Esophagus squamous epithelium (tissue), 5 donors: ENCODE data around the gene LSP1. TPM values are rescaled to one million over a fixed set of nuclear protein-coding genes. Genes with fewer than 3 reads are reported as not detected.

ENCODE experiments used
- DNase-seq: peaks from one replicate; lab custom pipeline; 2025; lab: John Stamatoyannopoulos, UW
- H3K27ac ChIP-seq, 4 donors: fragments of 200-600 bp; sonication (generic); one replicate each; pipeline ENCODE4 v1.5.1; 2016 to 2019; ENCODE audit warnings: mild to moderate bottlenecking in 1 of 4
- H3K27me3 ChIP-seq, 4 donors: fragments of 200-600 bp; sonication (generic); 1 replicate in 3 of 4; 2 replicates in 1 of 4; pipeline versions ENCODE4 v1.5.1 to v1.6.0; 2017 to 2021; ENCODE audit warnings: antibody characterized with exemption in 1 of 4
- H3K36me3 ChIP-seq, 3 donors: fragments of 200-600 bp; sonication (generic); one replicate each; pipeline ENCODE4 v1.5.1; 2016 to 2019
- H3K4me1 ChIP-seq, 3 donors: fragments of 200-600 bp; sonication (generic); one replicate each; pipeline ENCODE4 v1.5.1; 2017 to 2019
- H3K4me3 ChIP-seq, 4 donors: fragments of 200-600 bp; sonication (generic); 1 replicate in 3 of 4; 2 replicates in 1 of 4; pipeline ENCODE4 v1.5.1; 2016 to 2019; ENCODE audit warnings: mild to moderate bottlenecking in 2 of 4, moderate library complexity in 1 of 4
- H3K9me3 ChIP-seq, 3 donors: fragments of 200-600 bp; sonication (generic); one replicate each; pipeline ENCODE4 v1.5.1; 2016 to 2019
- CTCF ChIP-seq, 6 experiments: fragments of 450-650 bp in 4 of 6; fragments of 200-600 bp in 2 of 6; sonication (generic) in 2 of 6; IDR thresholded peaks; one replicate each; pipeline ENCODE4 v1.5.1; 2016 to 2019; ENCODE audit warnings: antibody characterized with exemption in 6 of 6, mild to moderate bottlenecking in 4 of 6, moderate library complexity in 4 of 6
- POLR2A ChIP-seq, 4 donors: fragments of 450-650 bp; IDR thresholded peaks; one replicate each; pipeline ENCODE4 v1.6.1; 2017; ENCODE audit warnings: antibody characterized with exemption in 4 of 4, mild to moderate bottlenecking in 4 of 4, moderate library complexity in 3 of 4
- WGBS, 2 donors: methylation state at CpG; one replicate each; pipeline ENCODE4 v1.1.5; 2018; 5-methylcytosine and 5-hydroxymethylcytosine counted together
- intact Hi-C: fragments of 100-400 bp; cut with DNase I; formaldehyde crosslinking; loops from one replicate; pipeline ENCODE4 v1.15.0; 2022
- total RNA-seq, 4 donors: library from RNA; depleted of rRNA; stranded (reverse); fragments of >200 nt; gene quantifications; one replicate each; pipeline ENCODE4 v1.1.0, GENCODE V29; 2016
- donor health status: DM: yes; HTN: yes; CAD: no.

The LSP1 gene
- total RNA-seq, 4 donors from 2014 or later = 23.3 to 75.9 (median 46.4) TPM

- intact Hi-C loops = loop anchor here (10.0 kb wide), 1 partner anchor 79 kb away; no protein-coding TSS in a partner anchor
- DNase-seq = no peak
- peak overlapping the region in 2 of 4 donors; percentile 3 to 6 for H3K27ac ChIP-seq
Measured at GRCh38 chr11:1845561-1846452, 7.1 kb upstream of the LSP1 start.

GRCh38 chr11:1846453-1846932, 6.4 kb upstream of the LSP1 start:
- Histone ChIP-seq H3K27ac (no peak overlapping the region), H3K4me1 (peaks cover 0 to 67% (median 13%) of the 10 kb centered on the region in 3 donors), H3K4me3 (no peak overlapping the region), H3K27me3 (no peaks in the 10 kb centered on the region), H3K36me3 (no peaks in the 10 kb centered on the region), H3K9me3 (no peaks in the 10 kb centered on the region)
- no peak for DNase-seq
- TF ChIP-seq POLR2A (IDR thresholded peaks at IDR 0.05) (no peak), CTCF (IDR thresholded peaks at IDR 0.05) (no peak)
- intact Hi-C loops = loop anchor here (10.0 kb wide), 1 partner anchor 78 kb away; no protein-coding TSS in a partner anchor
- 74 to 81% methylated on average over 7 to 8 of the region's 9 CpGs for WGBS, 2 donors

More at GRCh38 chr11:1845561-1846452, 7.1 kb upstream of the LSP1 start:
- Histone ChIP-seq H3K4me1 (peaks cover 0 to 71% (median 13%) of the 10 kb centered on the region in 3 donors), H3K36me3 (no peaks in the 10 kb centered on the region), H3K27me3 (no peaks in the 10 kb centered on the region), H3K4me3 (no peak overlapping the region), H3K9me3 (no peaks in the 10 kb centered on the region)
- no peak for TF ChIP-seq CTCF (IDR thresholded peaks at IDR 0.05)
- TF ChIP-seq POLR2A (IDR thresholded peaks at IDR 0.05) = no peak
- WGBS, 2 donors = 60 to 72% methylated on average over 9 to 10 of the region's 21 CpGs

GRCh38 chr11:1847006-1847735, 5.7 kb upstream of the LSP1 start:
- no peaks in the 10 kb centered on the region for H3K27me3 ChIP-seq
- TF ChIP-seq POLR2A (IDR thresholded peaks at IDR 0.05) (no peak), CTCF (IDR thresholded peaks at IDR 0.05) (no peak)
- 89 to 90% methylated on average over 9 to 15 of the region's 34 CpGs for WGBS, 2 donors
- H3K36me3 ChIP-seq = no peaks in the 10 kb centered on the region
- H3K4me1 ChIP-seq = peaks cover 1 to 67% (median 13%) of the 10 kb centered on the region in 3 donors
- no peak overlapping the region for H3K4me3 ChIP-seq
- H3K27ac ChIP-seq = no peak overlapping the region
- no peaks in the 10 kb centered on the region for H3K9me3 ChIP-seq
- intact Hi-C loops = loop anchor here (10.0 kb wide), 1 partner anchor 78 kb away; no protein-coding TSS in a partner anchor
- DNase-seq = no peak

GRCh38 chr11:1847926-1848639, 4.8 kb upstream of the LSP1 start:
- Histone ChIP-seq H3K36me3 (no peaks in the 10 kb centered on the region), H3K4me3 (no peak overlapping the region), H3K27ac (no peak overlapping the region), H3K27me3 (no peaks in the 10 kb centered on the region), H3K9me3 (no peaks in the 10 kb centered on the region), H3K4me1 (peaks cover 7 to 61% (median 9%) of the 10 kb centered on the region in 3 donors)
- 84 to 86% methylated on average over 13 to 18 of the region's 18 CpGs for WGBS, 2 donors
- TF ChIP-seq CTCF (IDR thresholded peaks at IDR 0.05) (no peak), POLR2A (IDR thresholded peaks at IDR 0.05) (no peak)
- no peak for DNase-seq
- intact Hi-C loops = loop anchor here (10.0 kb wide), 1 partner anchor 77 kb away; no protein-coding TSS in a partner anchor
